ENCODE data around the gene WWOX.

GRCh38 chr16:78490847-78491246 is 391.4 kb downstream of the WWOX start:
- TF ChIP-seq POLR2A (IDR thresholded peaks at IDR 0.05; ENCODE audit: low read length) = no peak
- no peak for TF ChIP-seq GATA1 (IDR thresholded peaks at IDR 0.05; ENCODE audit: low read depth, low read length)
